NCI-H146 (cell line): ENCODE measurements around the gene CEBPZ.
A peak's percentile ranks its signal among the peaks of the same experiment; 100 is the strongest.
"Not testable (repeated sequence)": the region's sequence is repeated elsewhere in the genome, so short reads cannot be mapped to it uniquely, and the experiment has no call there.

Experiments
- DNase-seq: peaks from one replicate; lab custom pipeline; 2025; lab: John Stamatoyannopoulos, UW

Gene CEBPZ, protein sequence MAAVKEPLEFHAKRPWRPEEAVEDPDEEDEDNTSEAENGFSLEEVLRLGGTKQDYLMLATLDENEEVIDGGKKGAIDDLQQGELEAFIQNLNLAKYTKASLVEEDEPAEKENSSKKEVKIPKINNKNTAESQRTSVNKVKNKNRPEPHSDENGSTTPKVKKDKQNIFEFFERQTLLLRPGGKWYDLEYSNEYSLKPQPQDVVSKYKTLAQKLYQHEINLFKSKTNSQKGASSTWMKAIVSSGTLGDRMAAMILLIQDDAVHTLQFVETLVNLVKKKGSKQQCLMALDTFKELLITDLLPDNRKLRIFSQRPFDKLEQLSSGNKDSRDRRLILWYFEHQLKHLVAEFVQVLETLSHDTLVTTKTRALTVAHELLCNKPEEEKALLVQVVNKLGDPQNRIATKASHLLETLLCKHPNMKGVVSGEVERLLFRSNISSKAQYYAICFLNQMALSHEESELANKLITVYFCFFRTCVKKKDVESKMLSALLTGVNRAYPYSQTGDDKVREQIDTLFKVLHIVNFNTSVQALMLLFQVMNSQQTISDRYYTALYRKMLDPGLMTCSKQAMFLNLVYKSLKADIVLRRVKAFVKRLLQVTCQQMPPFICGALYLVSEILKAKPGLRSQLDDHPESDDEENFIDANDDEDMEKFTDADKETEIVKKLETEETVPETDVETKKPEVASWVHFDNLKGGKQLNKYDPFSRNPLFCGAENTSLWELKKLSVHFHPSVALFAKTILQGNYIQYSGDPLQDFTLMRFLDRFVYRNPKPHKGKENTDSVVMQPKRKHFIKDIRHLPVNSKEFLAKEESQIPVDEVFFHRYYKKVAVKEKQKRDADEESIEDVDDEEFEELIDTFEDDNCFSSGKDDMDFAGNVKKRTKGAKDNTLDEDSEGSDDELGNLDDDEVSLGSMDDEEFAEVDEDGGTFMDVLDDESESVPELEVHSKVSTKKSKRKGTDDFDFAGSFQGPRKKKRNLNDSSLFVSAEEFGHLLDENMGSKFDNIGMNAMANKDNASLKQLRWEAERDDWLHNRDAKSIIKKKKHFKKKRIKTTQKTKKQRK

DNA sequence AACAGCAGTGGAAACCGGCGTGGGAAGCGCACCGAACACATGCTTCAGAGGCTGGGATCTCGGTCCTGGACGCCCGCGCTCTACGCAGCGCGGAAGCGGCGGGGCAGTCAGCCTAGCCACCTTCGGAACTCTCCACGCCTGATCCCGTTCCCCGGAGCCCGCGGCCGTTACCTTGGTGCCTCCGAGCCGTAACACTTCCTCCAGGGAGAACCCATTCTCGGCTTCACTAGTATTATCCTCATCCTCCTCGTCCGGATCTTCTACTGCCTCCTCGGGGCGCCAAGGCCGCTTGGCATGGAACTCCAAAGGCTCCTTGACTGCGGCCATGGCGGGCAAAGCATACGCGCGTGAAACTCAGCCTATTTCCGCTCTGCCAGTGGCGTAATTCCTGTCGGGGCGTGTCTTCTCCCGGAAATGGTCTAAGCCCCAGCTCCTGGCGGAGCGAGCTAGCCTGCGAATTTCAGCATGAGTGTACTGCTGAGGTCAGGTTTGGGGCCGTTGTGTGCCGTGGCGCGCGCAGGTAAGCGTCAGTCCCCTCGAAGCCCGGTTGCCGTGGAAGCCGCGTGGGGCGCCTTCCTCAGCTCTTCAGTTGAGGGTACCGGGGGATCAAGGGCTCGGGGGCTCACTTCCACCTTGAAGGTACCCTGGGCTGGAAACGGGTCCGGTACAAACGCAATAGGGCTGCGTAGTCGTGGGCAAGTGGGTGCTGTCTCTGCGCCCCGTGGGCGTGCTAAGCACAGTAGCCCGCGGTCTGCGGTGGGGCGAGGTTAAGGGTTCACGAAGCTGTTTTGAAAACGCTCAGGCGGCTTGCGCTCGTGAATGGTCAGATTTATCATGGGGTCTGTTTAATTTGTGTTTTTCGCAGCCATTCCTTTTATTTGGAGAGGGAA, at the start of gene CEBPZ, which contains the start of gene NDUFAF7:
Gene CEBPZ (minus strand): TSS at position 356 of the 890 bp plus-strand sequence. CDS start 29 bp downstream, at position 327.
Gene NDUFAF7 (plus strand): TSS at position 418 of the 890 bp plus-strand sequence. CDS start 48 bp downstream, at position 466.
- peak; percentile 91 for DNase-seq

GRCh38 chr2:37276291-37276690, 44.9 kb upstream of the CEBPZ start:
- no peak for DNase-seq

DNA sequence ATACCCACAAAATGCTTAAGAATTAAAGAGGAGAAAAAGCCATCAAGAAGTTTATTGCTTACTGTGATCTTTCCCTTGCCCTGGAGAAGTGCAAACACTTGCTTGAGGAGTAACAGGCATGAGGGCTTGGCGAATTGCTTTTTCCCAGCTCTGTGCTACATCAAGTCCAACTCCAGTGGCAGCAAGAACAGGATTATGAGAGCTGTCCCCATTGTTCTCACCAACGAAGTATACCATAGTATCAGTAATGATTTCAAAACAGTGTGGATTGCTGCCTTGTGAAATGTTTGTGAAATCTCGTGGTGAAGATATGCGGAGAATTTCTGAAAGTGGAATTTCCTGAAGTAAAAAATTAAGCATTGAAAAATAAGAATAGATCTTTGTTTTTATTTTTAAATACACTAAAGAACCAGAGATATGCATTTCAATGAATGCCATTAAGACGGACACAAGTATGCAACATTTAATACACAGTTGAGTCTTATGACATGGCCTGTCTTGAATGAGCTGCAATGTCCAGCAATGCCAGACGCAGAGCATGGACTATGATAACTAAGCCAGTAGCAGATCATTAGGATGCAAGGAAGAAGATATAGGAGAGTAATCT, 43.1 kb upstream of the CEBPZ start:
- DNase-seq: no peak

DNA sequence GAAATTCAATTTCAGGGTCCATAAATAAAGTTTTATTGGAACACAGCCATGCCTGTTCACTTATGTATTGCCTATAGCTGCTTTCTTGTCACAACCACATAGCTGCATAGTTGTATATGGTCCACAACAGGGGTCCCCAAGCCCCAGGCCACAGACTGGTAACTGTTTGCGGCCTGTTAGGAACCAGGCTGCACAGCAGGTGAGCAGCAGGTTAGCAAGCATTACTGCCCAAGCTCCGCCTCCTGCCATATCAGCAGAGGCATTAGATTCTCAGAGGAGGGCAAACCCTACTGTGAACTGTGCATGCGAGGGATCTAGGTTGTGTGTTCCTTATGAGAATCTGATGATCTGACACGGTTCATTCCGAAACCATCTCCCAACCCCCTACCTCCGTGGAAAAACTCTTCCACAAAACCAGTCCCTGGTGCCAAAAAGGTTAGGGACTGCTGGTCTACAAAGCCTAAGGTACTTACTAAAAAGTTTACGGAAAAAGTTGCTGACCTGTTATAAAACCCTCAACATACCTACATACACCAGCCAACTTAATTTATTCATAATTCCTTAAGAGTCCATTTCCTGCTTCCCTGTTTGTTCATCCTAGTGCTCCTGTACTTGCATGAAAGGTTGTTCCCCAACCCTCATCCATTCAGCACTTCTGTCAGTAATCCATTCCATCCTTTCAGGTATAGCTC, 40.1 kb upstream of the CEBPZ start:
- no peak for DNase-seq

GRCh38 chr2:37268111-37268510, 36.7 kb upstream of the CEBPZ start:
- no peak for DNase-seq

DNA sequence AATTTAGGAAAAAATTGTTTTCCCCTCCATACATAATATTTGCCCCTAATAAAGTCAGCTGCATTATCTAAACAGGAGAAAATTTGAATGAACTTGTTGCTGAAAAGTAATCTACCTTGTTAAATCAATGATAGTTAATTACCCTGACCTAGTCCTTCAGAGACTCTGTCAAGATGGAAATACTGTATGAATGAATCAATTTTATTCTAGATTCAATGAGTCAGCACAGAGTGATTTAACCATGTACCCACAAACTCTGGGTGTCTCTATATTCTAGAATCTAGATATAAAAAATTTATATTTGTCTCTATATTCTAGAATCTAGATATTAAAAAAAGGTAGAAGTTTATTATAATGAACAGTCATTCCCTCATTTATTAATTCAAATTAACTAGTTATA, 36.3 kb upstream of the CEBPZ start:
- no peak for DNase-seq

GRCh38 chr2:37263839-37264238, 32.4 kb upstream of the CEBPZ start:
- DNase-seq: no peak

- no peak for DNase-seq
Observed at GRCh38 chr2:37262522-37262921, 31.1 kb upstream of the CEBPZ start.

DNA sequence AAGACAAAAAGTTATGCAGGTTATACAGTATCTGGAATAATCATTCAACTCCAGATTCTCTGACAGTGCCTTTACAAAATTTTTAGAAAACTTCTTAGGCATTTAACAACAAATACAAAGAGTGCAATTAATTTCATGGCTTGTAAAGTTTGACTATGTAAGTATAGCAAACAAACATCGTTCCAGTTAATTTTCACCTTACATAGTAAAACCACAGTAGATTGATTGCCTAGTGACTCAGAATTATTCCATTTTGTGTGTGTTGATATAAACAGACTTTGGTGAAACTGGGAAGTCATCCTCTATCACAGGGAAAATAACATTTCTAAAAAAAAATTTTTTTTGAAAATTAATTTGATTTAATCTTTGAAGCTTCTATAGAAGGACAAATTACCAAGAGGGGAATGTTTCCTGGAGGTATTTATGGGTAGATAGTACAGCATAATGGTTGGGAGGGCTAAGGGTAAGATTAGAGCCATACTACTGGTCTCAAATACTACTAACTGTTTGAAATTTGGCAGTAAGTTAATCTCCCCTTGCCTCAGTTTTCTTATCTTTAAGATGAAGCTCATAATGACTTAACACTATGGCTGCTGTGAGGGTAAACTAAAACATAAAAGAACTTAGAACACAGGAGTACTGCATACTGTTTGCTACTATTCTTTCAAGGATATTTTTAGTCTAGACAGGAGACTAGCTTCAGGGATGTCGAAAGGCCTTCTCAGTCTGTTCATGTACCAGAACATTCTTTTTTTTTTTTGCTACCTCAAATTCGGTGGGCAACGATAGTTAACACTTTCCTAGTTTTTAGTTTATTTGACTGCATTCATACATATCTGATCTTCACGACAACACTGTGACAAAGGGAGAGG, 19.7 kb upstream of the CEBPZ start:
- no peak for DNase-seq

DNA sequence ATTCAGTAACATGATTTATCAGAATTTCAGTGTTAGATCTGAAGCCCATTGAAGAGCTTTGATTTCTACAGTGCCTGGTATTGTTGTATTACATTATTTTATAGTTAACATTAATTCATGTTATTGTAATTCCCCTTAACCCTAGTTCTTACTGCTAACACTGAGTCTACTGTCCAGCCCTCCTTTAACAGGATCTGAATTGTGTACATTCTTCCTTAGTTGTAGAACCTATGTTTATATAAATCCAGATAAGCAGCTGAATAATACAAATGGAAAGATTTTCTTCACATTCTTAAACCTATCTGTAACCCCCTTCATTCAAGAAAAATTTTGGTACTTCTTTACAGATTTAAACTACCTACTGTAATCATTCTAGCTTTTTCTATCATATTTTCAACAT, 14.8 kb upstream of the CEBPZ start:
- DNase-seq: no peak

GRCh38 chr2:37244755-37245154, 13.4 kb upstream of the CEBPZ start:
- no peak for DNase-seq

DNA sequence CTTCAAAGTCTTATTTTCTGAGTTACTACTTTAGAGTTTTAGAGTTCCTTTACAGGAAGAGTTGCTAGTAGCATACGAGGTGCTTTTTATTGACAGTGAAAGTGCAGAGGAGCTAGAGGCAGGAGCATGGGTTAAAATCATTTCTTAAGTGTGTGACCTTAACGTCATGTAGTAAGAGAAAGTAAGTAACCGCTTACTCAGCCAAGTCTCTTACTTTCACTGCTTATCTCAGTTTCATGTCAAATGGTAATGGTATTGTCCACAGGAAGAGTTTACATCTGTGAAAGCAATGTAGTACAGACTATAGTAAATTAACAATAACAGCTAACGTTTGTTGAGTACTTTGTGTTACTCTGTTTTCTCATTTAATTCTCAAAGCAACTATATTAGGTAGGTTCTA, 12.6 kb upstream of the CEBPZ start:
- DNase-seq: no peak

DNA sequence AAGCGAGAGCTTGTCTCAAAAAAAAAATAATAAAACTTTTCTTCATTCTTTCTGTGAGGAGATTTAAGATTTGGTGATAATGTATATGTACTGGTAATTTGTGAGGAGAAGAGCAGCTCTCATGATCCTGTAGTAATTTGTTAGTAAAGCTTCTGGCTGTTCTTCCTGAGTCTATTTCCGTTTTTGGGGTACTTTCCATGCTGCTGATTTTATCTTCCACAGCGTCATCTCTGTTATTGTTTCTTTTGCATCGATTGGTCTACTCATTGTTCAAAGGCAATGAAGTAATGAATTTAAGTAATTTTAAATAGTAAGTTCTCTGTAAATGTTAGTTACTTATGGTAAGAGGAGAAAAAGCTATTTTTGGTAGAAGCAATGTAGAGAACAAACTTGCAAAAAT, 12.0 kb upstream of the CEBPZ start:
- no peak for DNase-seq

DNA sequence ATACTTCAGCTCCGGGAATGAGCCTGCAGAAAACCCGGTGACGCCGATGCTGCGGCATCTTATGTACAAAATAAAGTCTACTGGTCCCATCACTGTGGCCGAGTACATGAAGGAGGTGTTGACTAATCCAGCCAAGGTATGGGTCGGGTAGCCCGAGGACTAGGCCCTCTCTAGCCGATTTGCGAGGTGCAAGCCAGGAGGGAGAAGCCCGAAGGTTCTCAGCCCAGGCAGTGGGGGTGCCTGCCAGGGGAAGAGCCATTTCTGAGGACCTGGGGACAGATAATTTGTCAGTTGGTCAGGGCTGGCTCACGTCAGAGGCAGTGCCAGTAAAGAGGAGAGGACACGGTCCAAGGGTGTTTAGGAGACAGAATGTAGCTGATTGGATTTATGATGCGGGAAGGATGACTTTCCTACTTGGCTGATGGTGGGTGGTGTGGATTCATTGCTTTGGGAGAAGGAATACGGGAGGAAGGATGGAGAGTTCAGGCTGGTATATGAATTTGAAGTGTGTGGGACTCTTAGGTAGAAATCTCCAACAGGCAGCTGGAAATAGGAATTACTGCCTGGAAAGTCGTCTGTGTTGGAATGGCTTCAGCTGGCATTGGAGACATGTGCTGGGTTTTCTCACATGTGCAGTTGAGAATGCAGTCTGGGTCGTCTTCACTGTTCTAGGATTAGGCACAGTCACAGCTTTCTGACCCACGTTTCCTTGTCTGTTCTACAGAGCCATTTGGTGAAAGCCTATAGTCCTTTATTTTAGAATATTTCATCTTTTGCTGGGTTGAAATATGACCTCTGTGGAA, 936 bp upstream of the CEBPZ start:
- DNase-seq: peak; percentile 40

DNA sequence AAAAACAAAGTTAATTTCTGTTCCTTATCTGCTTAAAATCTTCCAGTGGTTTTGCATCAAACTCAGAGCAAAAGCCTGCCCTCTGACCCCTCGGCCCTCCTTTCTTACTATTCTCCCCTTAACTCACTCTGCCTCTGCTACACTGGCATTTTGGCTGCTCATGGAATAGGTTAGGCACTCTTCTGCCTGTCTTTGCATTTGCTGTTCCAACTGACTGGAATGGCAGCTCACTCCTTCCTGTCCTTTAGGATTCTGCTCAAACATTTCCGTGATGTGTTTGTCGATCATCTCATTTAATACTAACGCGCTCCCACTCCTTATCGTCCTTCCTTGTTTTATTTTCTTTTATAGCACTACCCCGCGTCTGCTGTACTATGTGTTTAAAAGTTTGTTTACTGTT, 815 bp downstream of the CEBPZ start:
- peak; percentile 13 for DNase-seq

GRCh38 chr2:37228788-37229187, 2.6 kb downstream of the CEBPZ start:
- DNase-seq: no peak

- no peak for DNase-seq
Observed at GRCh38 chr2:37226863-37227262, 4.5 kb downstream of the CEBPZ start.

DNA sequence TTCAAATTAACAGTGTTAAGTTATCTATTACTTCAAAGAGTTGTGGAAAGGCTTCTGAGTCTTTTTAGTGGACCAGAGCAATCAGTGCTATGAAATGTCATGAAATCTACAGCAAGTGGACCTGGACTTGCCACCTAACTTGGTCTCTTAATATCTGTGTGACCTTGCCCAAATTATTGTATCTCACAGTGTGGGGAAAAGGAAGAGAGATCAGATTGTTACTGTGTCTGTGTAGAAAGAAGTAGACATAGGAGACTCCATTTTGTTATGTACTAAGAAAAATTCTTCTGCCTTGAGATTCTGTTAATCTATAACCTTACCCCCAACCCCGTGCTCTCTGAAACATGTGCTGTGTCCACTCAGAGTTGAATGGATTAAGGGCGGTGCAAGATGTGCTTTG, 6.3 kb downstream of the CEBPZ start:
- not testable (repeated sequence) for DNase-seq

DNA sequence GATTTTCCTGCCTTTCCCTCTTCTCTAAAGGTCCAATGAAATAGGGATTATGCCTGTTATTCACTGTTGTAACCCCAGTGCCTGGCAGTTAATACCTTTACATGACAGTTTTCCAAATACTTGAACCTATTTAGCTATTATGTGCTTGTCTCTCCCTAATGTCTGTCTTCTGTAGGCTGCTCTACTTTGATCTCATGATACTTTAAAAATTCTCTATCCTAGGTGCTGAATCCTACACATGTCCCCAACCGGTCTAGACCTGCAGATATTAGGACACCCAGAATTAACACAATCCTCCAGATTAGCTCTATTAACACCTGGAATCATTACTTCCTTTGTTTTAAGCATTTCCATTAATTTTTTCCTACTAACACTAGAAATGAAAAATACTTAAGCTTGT, 7.3 kb downstream of the CEBPZ start:
- no peak for DNase-seq
